ENCODE data around the gene RRAGD.

- TF ChIP-seq CTCF (IDR thresholded peaks at IDR 0.05; ENCODE audit: poor library complexity) (no peak), EZH2 (IDR thresholded peaks at IDR 0.05; ENCODE audit: borderline replicate concordance) (peak; percentile 23), EZH2phosphoT487 (IDR thresholded peaks at IDR 0.05; ENCODE audit: low read depth, severe bottlenecking, unreplicated experiment) (no peak)
These were observed 665 bp downstream of the RRAGD start for GRCh38 chr6:89411145-89412070.

Measured in hepatocyte (in vitro differentiated cells).